GM23338 (cell line): ENCODE data around the gene SGSM1. TPM values are rescaled to one million over a fixed set of nuclear protein-coding genes. Genes with fewer than 3 reads are reported as not detected.

ENCODE experiments used
- ATAC-seq: fragments of 200-7000 bp; cut with Tn5 transposase; 3 replicates; pipeline ENCODE4 v1.9.1; 2020
- DNase-seq: peaks from one replicate; pipeline ENCODE4 v3.0.0-alpha.2; 2015; ENCODE audit warnings: low spot score
- H2AFZ ChIP-seq: fragments of 200-600 bp; sonication (generic); 2 replicates; pipeline ENCODE4 v1.8.0; 2016; ENCODE audit warnings: antibody characterized with exemption, mild to moderate bottlenecking, moderate library complexity
- H3F3A ChIP-seq: fragments of 200-600 bp; sonication (generic); replicated peaks from 2 replicates; pipeline ENCODE4 v1.8.0; 2017; ENCODE audit warnings: antibody characterized with exemption, mixed run types, low read depth
- H3K27ac ChIP-seq: fragments of 200-600 bp; sonication (generic); 2 replicates; pipeline ENCODE4 v1.6.1; 2016; ENCODE audit warnings: low read depth
- H3K27me3 ChIP-seq: fragments of 200-600 bp; sonication (generic); 2 replicates; pipeline ENCODE4 v1.8.0; 2016; ENCODE audit warnings: mild to moderate bottlenecking, mixed run types, moderate library complexity; ENCODE audit not compliant: insufficient read depth
- H3K36me3 ChIP-seq: fragments of 200-600 bp; sonication (generic); 2 replicates; pipeline ENCODE4 v1.8.0; 2016; ENCODE audit warnings: mild to moderate bottlenecking; ENCODE audit not compliant: insufficient read depth
- H3K4me1 ChIP-seq: fragments of 200-600 bp; sonication (generic); 2 replicates; pipeline ENCODE4 v1.8.0; 2016; ENCODE audit warnings: mild to moderate bottlenecking, moderate library complexity; ENCODE audit not compliant: insufficient read depth
- H3K4me2 ChIP-seq: fragments of 200-600 bp; sonication (generic); 2 replicates; pipeline ENCODE4 v1.7.1; 2017; ENCODE audit warnings: mixed run types
- H3K4me3 ChIP-seq: fragments of 200-600 bp; sonication (generic); 2 replicates; pipeline ENCODE4 v1.6.1; 2016; ENCODE audit warnings: mixed run types
- H3K79me2 ChIP-seq: fragments of 200-600 bp; sonication (generic); replicated peaks from 2 replicates; pipeline ENCODE4 v1.8.0; 2017; ENCODE audit warnings: mild to moderate bottlenecking; ENCODE audit not compliant: insufficient read depth
- H3K9me2 ChIP-seq: fragments of 200-600 bp; sonication (generic); 2 replicates; pipeline ENCODE4 v1.8.0; 2017; ENCODE audit not compliant: insufficient read depth
- H4K20me1 ChIP-seq: fragments of 200-600 bp; sonication (generic); replicated peaks from 2 replicates; pipeline ENCODE4 v1.8.0; 2017; ENCODE audit warnings: mild to moderate bottlenecking; ENCODE audit not compliant: insufficient read depth
- H3K27ac Mint-ChIP-seq: 2 replicates; pipeline ENCODE4 v1.8.0; 2020; ENCODE audit warnings: inconsistent platforms, mild to moderate bottlenecking, moderate library complexity, mixed read lengths
- H3K27me3 Mint-ChIP-seq: 3 replicates; pipeline ENCODE4 v1.8.0; 2022; ENCODE audit warnings: low read depth, mild to moderate bottlenecking, moderate library complexity, mixed read lengths, inconsistent platforms; ENCODE audit not compliant: insufficient read depth, poor library complexity
- H3K36me3 Mint-ChIP-seq: 3 replicates; pipeline ENCODE4 v1.8.0; 2021; ENCODE audit warnings: low read depth, mild to moderate bottlenecking, inconsistent platforms, moderate library complexity, mixed read lengths
- H3K4me1 Mint-ChIP-seq: 3 replicates; pipeline ENCODE4 v1.8.0; 2020; ENCODE audit warnings: mild to moderate bottlenecking, inconsistent platforms, mixed read lengths
- H3K4me3 Mint-ChIP-seq: 3 replicates; pipeline ENCODE4 v1.8.0; 2021; ENCODE audit warnings: moderate library complexity, mild to moderate bottlenecking, inconsistent platforms, mixed read lengths
- H3K9me3 Mint-ChIP-seq: 3 replicates; pipeline ENCODE4 v1.8.0; 2020; ENCODE audit warnings: moderate library complexity, mild to moderate bottlenecking, inconsistent platforms, mixed read lengths
- CREB1 ChIP-seq: fragments of 250-450 bp; sonication (Bioruptor Pico); IDR thresholded peaks from 2 replicates; pipeline ENCODE4 v1.5.0; 2020; ENCODE audit warnings: low read depth, mild to moderate bottlenecking, moderate library complexity
- EZH2phosphoT487 ChIP-seq: fragments of 200-600 bp; sonication (generic); IDR thresholded peaks from one replicate; pipeline ENCODE4 v1.8.1; 2018; ENCODE audit warnings: antibody characterized with exemption; ENCODE audit not compliant: unreplicated experiment
- JUNB ChIP-seq: IDR thresholded peaks from one replicate; pipeline ENCODE4 v1.6.1; 2016; ENCODE audit warnings: antibody characterized with exemption; ENCODE audit not compliant: unreplicated experiment
- NANOG ChIP-seq: IDR thresholded peaks from 2 replicates; pipeline ENCODE4 v1.6.1; 2016; ENCODE audit warnings: antibody characterized with exemption, borderline replicate concordance
- POLR2AphosphoS5 ChIP-seq: IDR thresholded peaks from 2 replicates; pipeline ENCODE4 v1.6.1; 2016; ENCODE audit warnings: antibody characterized with exemption, low read depth
- STAT1 ChIP-seq: IDR thresholded peaks from one replicate; pipeline ENCODE4 v1.6.1; 2016; ENCODE audit warnings: antibody characterized with exemption; ENCODE audit not compliant: unreplicated experiment
- ZNF331 ChIP-seq: fragments of 250-450 bp; sonication (Bioruptor Pico); IDR thresholded peaks from 2 replicates; pipeline ENCODE4 v1.5.0; 2020; ENCODE audit warnings: low read depth, mild to moderate bottlenecking, moderate library complexity
- polyA plus RNA-seq: library from polyadenylated mRNA; unstranded; fragments of >200 nt; fragmentation: Nextera tagmentation; extraction: Ambion mirVana; gene quantifications from 2 replicates; pipeline ENCODE4 v1.2.1, GENCODE V29; 2016
- total RNA-seq: library from RNA; depleted of rRNA; stranded (reverse); fragments of >200 nt; shearing (Covaris generic); gene quantifications from 2 replicates; pipeline ENCODE4 v1.2.3, GENCODE V29; 2014
- TF ChIP-seq, protein P1 (sequence below), 2 experiments: fragments of 200-600 bp in 1 of 2; sonication (generic) in 1 of 2; conservative IDR thresholded peaks; 2 replicates each; pipeline versions ENCODE4 v1.5.1 to v1.6.1; 2016 to 2017; ENCODE audit warnings: antibody characterized with exemption in 2 of 2, low read depth in 2 of 2, mild to moderate bottlenecking in 2 of 2, moderate library complexity in 1 of 2
- TF ChIP-seq, protein P2 (sequence below): fragments of 250-450 bp; sonication (Bioruptor Pico); IDR thresholded peaks from 2 replicates; pipeline ENCODE4 v1.5.0; 2020; ENCODE audit warnings: mild to moderate bottlenecking, moderate library complexity

SGSM1 gene
- total and polyA plus RNA-seq, 2 experiments from 2014 or later, result 4.7 to 5.4 TPM

DNA sequence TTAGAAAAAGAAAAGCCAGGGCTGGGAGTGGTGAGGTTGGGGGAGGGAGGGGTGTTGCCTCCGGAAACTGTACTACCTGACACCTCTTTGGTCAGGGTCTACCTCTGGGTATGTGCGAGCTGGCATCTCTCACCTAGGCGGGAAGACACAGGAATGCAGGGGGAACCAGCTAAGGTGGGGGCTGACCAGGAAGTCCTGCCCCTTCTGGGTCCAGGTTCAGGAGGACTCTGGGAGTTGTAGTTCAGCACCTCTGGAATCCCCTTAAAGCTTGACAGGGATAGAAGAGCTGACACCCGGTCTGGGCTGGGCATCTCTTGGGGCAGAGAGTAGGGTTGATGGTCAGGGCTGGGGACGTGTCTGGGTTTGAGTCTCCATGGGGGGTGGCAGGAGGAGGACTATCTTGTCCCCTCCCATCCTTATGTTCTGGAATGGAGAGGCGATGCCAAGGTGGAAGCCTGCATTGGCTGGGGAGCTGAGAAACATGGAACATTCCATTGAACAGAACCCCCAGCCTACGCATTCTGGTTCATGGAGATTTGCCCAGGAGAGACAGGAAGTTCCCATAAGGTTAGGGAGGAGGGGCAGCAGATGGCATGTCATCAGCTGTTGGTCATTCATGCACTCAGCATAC, 144.4 kb downstream of the SGSM1 start (continued):
- TF ChIP-seq, protein P1, sequence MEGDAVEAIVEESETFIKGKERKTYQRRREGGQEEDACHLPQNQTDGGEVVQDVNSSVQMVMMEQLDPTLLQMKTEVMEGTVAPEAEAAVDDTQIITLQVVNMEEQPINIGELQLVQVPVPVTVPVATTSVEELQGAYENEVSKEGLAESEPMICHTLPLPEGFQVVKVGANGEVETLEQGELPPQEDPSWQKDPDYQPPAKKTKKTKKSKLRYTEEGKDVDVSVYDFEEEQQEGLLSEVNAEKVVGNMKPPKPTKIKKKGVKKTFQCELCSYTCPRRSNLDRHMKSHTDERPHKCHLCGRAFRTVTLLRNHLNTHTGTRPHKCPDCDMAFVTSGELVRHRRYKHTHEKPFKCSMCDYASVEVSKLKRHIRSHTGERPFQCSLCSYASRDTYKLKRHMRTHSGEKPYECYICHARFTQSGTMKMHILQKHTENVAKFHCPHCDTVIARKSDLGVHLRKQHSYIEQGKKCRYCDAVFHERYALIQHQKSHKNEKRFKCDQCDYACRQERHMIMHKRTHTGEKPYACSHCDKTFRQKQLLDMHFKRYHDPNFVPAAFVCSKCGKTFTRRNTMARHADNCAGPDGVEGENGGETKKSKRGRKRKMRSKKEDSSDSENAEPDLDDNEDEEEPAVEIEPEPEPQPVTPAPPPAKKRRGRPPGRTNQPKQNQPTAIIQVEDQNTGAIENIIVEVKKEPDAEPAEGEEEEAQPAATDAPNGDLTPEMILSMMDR (conservative IDR thresholded peaks at IDR 0.05; ENCODE audit: low read depth in 2 of 2), result no peak
- TF ChIP-seq NANOG (no peak), EZH2phosphoT487 (no peak)

DNA sequence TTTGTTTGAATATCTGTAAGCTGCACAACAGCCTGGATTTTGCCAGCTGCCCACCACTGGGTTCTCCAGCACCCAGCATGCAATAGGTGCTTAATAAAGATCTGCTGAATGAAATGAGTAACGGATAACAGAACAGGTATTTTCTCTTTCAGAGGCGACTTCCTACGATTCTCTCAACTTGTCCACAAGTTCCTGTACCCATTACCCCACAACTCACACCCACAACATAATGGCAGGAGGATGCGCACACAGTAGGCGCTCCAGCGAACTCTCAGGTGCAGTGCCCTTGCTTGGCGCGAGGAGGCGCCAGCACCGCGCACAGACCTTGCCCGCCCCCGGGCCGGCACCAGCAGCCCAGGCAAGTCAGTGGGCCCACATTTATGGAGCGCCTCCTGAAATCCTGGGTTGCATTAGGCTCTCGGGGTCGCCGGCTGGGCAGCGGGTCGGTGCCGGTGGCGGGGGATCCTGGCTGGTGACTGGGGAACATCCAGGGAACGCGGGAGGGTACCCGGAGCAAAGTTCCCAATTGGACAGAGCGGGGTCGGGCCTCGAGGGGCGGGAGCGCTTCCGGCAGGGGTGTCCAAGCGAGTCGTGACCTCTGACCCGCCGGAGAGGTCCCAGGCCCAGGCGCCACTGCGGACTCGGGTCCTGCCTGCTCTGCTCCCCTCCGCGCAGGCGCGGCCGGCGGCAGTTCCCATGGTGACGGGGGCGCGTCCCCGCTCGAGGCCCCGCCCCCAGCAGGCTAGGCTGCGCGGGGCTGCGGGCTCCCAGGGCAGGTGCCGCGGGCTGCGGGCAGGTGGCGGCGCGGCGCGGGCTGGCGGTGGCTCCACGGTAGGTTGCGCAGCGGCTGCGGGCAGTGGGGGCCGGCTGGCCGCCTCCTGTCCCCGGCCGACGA, 146.2 kb downstream of the SGSM1 start, which contains the start of gene KIAA1671:
Gene KIAA1671, plus strand, starts transcription at position 775 of the 895 bp plus-strand sequence. CDS start 75,284 bp downstream, outside the sequence.
- DNase-seq (peak; percentile 96), ATAC-seq (peak; percentile 74)
- H3K27me3 ChIP-seq, result peaks cover 9% of the 10 kb centered on the region; the same call in 1 of the 2 replicates
- H3K9me3 Mint-ChIP-seq, result no peaks in the 10 kb centered on the region
- H4K20me1 ChIP-seq, result peaks cover 4% of the 10 kb centered on the region; the same call in 1 of the 2 replicates
- peak within 1 kb of the TSS; percentile 83 for H2AFZ ChIP-seq
- peaks cover 12% of the 10 kb centered on the region; the same call in 1 of the 2 replicates for H3F3A ChIP-seq
- H3K27ac Mint-ChIP-seq, result peak within 1 kb of the TSS; percentile 99
- peak within 1 kb of the TSS; percentile 97 for H3K4me3 ChIP-seq
- TF ChIP-seq POLR2AphosphoS5 (peak; percentile 60), ZNF331 (CRISPR knock-in tag) (no peak), CREB1 (CRISPR knock-in tag) (0 out of 2 replicates have a peak, but pooled peaks have one; percentile 2), JUNB (no peak), STAT1 (no peak)
- TF ChIP-seq, protein P2, sequence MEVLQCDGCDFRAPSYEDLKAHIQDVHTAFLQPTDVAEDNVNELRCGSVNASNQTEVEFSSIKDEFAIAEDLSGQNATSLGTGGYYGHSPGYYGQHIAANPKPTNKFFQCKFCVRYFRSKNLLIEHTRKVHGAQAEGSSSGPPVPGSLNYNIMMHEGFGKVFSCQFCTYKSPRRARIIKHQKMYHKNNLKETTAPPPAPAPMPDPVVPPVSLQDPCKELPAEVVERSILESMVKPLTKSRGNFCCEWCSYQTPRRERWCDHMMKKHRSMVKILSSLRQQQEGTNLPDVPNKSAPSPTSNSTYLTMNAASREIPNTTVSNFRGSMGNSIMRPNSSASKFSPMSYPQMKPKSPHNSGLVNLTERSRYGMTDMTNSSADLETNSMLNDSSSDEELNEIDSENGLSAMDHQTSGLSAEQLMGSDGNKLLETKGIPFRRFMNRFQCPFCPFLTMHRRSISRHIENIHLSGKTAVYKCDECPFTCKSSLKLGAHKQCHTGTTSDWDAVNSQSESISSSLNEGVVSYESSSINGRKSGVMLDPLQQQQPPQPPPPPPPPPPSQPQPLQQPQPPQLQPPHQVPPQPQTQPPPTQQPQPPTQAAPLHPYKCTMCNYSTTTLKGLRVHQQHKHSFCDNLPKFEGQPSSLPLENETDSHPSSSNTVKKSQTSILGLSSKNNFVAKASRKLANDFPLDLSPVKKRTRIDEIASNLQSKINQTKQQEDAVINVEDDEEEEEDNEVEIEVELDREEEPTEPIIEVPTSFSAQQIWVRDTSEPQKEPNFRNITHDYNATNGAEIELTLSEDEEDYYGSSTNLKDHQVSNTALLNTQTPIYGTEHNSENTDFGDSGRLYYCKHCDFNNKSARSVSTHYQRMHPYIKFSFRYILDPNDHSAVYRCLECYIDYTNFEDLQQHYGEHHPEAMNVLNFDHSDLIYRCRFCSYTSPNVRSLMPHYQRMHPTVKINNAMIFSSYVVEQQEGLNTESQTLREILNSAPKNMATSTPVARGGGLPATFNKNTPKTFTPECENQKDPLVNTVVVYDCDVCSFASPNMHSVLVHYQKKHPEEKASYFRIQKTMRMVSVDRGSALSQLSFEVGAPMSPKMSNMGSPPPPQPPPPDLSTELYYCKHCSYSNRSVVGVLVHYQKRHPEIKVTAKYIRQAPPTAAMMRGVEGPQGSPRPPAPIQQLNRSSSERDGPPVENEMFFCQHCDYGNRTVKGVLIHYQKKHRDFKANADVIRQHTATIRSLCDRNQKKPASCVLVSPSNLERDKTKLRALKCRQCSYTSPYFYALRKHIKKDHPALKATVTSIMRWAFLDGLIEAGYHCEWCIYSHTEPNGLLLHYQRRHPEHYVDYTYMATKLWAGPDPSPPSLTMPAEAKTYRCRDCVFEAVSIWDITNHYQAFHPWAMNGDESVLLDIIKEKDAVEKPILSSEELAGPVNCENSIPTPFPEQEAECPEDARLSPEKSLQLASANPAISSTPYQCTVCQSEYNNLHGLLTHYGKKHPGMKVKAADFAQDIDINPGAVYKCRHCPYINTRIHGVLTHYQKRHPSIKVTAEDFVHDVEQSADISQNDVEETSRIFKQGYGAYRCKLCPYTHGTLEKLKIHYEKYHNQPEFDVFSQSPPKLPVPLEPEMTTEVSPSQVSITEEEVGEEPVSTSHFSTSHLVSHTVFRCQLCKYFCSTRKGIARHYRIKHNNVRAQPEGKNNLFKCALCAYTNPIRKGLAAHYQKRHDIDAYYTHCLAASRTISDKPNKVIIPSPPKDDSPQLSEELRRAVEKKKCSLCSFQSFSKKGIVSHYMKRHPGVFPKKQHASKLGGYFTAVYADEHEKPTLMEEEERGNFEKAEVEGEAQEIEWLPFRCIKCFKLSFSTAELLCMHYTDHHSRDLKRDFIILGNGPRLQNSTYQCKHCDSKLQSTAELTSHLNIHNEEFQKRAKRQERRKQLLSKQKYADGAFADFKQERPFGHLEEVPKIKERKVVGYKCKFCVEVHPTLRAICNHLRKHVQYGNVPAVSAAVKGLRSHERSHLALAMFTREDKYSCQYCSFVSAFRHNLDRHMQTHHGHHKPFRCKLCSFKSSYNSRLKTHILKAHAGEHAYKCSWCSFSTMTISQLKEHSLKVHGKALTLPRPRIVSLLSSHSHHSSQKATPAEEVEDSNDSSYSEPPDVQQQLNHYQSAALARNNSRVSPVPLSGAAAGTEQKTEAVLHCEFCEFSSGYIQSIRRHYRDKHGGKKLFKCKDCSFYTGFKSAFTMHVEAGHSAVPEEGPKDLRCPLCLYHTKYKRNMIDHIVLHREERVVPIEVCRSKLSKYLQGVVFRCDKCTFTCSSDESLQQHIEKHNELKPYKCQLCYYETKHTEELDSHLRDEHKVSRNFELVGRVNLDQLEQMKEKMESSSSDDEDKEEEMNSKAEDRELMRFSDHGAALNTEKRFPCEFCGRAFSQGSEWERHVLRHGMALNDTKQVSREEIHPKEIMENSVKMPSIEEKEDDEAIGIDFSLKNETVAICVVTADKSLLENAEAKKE (CRISPR knock-in tag), result no peak
- TF ChIP-seq, protein P1 (conservative IDR thresholded peaks at IDR 0.05; ENCODE audit: low read depth in 2 of 2), result peak; percentile 87 to 92
- peaks cover 30% of the 10 kb centered on the region for H3K4me1 ChIP-seq
- no peaks in the 10 kb centered on the region for H3K36me3 ChIP-seq
- peak within 1 kb of the TSS; percentile 97 for H3K4me2 ChIP-seq
- peak within 1 kb of the TSS; percentile 89 for H3K27ac ChIP-seq
- H3K36me3 Mint-ChIP-seq, result peaks cover 6% of the 10 kb centered on the region; the same call in 1 of the 3 replicates
- peak within 1 kb of the TSS; percentile 100 for H3K4me3 Mint-ChIP-seq
- H3K4me1 Mint-ChIP-seq, result peaks cover 49% of the 10 kb centered on the region
- H3K9me2 ChIP-seq, result no peaks in the 10 kb centered on the region
- H3K79me2 ChIP-seq, result peaks cover 34% of the 10 kb centered on the region
- H3K27me3 Mint-ChIP-seq, result peaks cover 28% of the 10 kb centered on the region
